ENCODE measurements around the gene CTPS2. TPM values are rescaled to one million over a fixed set of nuclear protein-coding genes. Genes with fewer than 3 reads are reported as not detected.

The CTPS2 gene
- total RNA-seq, 1 experiment from 2014 or later = 9.6 TPM

DNA sequence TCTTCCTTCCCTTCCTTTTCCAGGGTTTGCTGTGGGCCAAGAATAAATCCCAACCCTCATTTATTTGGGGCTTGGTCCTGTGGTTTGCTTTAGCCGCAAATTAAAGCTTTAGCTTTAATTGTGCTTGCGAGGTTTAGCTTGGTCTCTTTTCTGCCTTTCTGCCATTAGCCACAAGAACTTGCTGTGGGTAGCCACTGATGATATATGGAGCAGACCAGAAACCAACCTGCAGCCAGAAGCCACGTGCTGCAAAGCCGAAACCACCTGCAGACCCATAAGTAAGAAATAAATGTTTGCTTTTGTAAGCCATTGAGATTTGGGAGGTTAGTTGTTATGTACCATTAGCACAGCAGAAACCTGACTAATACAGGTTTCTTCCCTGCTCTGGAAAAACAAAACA lies 152.3 kb downstream of the CTPS2 start:
- Histone ChIP-seq H4K20me1 (ENCODE audit: insufficient read depth) (no peaks in the 10 kb centered on the region), H3K9me3 (ENCODE audit: control insufficient read depth in 1 of 2, insufficient read depth in 1 of 2, low read depth in 1 of 2, low read length in 2 of 2) (no peaks in the 10 kb centered on the region), H3K4me1 (ENCODE audit: control insufficient read depth in 1 of 2, insufficient read depth in 2 of 2, low read length in 2 of 2) (no peaks in the 10 kb centered on the region), H3K36me3 (ENCODE audit: control insufficient read depth in 1 of 2, insufficient read depth in 2 of 2, low read length in 2 of 2) (no peaks in the 10 kb centered on the region), H3K4me2 (ENCODE audit: low read length) (no peak overlapping the region), H3K4me3 (replicated peaks in 1 of 2; ENCODE audit: low read depth in 1 of 2, low read length in 2 of 2) (no peak overlapping the region), H3K27me3 (ENCODE audit: insufficient read depth, low read length) (no peaks in the 10 kb centered on the region), H3K27ac (ENCODE audit: low read depth, low read length) (no peak overlapping the region), H3K9ac (ENCODE audit: low read length) (no peak overlapping the region), H2AFZ (ENCODE audit: low read depth, low read length, poor library complexity, severe bottlenecking) (no peak overlapping the region), H3K79me2 (ENCODE audit: insufficient read depth, low read length) (no peaks in the 10 kb centered on the region), H3K9me2 (ENCODE audit: insufficient read depth) (no peaks in the 10 kb centered on the region)
- intact Hi-C loops (cut with micrococcal nuclease) = no loop called here
- ChIA-PET POLR2A (no interaction called here), CTCF (no interaction called here), RAD21 (ENCODE audit: low non-redundant PET in 1 of 2, low total read pairs in 2 of 2, uncharacterized antibody in 2 of 2, unreplicated experiment in 2 of 2) (no interaction called here)
- no peak for ATAC-seq
- DNase-seq (ENCODE audit: low read depth, low spot score) = no peak
- BruUV-seq (replicated peaks) = no TSS peak
- TF ChIP-seq RAD21 (IDR thresholded peaks at IDR 0.05; ENCODE audit: low read depth) (no peak), EZH2phosphoT487 (IDR thresholded peaks at IDR 0.05; ENCODE audit: borderline replicate concordance) (no peak), ZFX (IDR thresholded peaks at IDR 0.05) (no peak), POLR2AphosphoS5 (IDR thresholded peaks at IDR 0.05; ENCODE audit: low read depth, low read length) (no peak), SRF (IDR thresholded peaks at IDR 0.05; ENCODE audit: low read depth) (no peak), ELF1 (IDR thresholded peaks at IDR 0.05; ENCODE audit: borderline replicate concordance, low read depth) (no peak), JUND (IDR thresholded peaks at IDR 0.05) (no peak), EZH2 (IDR thresholded peaks at IDR 0.05) (no peak), YY1 (IDR thresholded peaks at IDR 0.05; ENCODE audit: extremely low read depth, insufficient replicate concordance, low read depth, low read length) (no peak), TCF7L2 (IDR thresholded peaks at IDR 0.05; ENCODE audit: borderline replicate concordance, extremely low read depth, insufficient read depth, insufficient read length) (no peak), EGR1 (IDR thresholded peaks at IDR 0.05; ENCODE audit: low read depth) (no peak), SIN3A (IDR thresholded peaks at IDR 0.05; ENCODE audit: low read depth) (no peak), POLR2A (IDR thresholded peaks at IDR 0.05; ENCODE audit: borderline replicate concordance, extremely low read depth, insufficient read depth, insufficient read length) (no peak), CBX3 (IDR thresholded peaks at IDR 0.05; ENCODE audit: low read depth) (no peak), SP1 (IDR thresholded peaks at IDR 0.05; ENCODE audit: low read depth) (no peak)
- TF ChIP-seq, protein P1, sequence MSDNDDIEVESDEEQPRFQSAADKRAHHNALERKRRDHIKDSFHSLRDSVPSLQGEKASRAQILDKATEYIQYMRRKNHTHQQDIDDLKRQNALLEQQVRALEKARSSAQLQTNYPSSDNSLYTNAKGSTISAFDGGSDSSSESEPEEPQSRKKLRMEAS (IDR thresholded peaks at IDR 0.05) = no peak
- TF ChIP-seq, protein P2, sequence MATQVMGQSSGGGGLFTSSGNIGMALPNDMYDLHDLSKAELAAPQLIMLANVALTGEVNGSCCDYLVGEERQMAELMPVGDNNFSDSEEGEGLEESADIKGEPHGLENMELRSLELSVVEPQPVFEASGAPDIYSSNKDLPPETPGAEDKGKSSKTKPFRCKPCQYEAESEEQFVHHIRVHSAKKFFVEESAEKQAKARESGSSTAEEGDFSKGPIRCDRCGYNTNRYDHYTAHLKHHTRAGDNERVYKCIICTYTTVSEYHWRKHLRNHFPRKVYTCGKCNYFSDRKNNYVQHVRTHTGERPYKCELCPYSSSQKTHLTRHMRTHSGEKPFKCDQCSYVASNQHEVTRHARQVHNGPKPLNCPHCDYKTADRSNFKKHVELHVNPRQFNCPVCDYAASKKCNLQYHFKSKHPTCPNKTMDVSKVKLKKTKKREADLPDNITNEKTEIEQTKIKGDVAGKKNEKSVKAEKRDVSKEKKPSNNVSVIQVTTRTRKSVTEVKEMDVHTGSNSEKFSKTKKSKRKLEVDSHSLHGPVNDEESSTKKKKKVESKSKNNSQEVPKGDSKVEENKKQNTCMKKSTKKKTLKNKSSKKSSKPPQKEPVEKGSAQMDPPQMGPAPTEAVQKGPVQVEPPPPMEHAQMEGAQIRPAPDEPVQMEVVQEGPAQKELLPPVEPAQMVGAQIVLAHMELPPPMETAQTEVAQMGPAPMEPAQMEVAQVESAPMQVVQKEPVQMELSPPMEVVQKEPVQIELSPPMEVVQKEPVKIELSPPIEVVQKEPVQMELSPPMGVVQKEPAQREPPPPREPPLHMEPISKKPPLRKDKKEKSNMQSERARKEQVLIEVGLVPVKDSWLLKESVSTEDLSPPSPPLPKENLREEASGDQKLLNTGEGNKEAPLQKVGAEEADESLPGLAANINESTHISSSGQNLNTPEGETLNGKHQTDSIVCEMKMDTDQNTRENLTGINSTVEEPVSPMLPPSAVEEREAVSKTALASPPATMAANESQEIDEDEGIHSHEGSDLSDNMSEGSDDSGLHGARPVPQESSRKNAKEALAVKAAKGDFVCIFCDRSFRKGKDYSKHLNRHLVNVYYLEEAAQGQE (IDR thresholded peaks at IDR 0.05; ENCODE audit: low read depth) = no peak
- TF ChIP-seq, protein P3, sequence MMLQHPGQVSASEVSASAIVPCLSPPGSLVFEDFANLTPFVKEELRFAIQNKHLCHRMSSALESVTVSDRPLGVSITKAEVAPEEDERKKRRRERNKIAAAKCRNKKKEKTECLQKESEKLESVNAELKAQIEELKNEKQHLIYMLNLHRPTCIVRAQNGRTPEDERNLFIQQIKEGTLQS (IDR thresholded peaks at IDR 0.05) = no peak
- TF ChIP-seq, protein P4, sequence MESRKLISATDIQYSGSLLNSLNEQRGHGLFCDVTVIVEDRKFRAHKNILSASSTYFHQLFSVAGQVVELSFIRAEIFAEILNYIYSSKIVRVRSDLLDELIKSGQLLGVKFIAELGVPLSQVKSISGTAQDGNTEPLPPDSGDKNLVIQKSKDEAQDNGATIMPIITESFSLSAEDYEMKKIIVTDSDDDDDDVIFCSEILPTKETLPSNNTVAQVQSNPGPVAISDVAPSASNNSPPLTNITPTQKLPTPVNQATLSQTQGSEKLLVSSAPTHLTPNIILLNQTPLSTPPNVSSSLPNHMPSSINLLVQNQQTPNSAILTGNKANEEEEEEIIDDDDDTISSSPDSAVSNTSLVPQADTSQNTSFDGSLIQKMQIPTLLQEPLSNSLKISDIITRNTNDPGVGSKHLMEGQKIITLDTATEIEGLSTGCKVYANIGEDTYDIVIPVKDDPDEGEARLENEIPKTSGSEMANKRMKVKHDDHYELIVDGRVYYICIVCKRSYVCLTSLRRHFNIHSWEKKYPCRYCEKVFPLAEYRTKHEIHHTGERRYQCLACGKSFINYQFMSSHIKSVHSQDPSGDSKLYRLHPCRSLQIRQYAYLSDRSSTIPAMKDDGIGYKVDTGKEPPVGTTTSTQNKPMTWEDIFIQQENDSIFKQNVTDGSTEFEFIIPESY (IDR thresholded peaks at IDR 0.05; ENCODE audit: extremely low read depth, insufficient replicate concordance, low read length) = no peak
- TF ChIP-seq, protein P5, sequence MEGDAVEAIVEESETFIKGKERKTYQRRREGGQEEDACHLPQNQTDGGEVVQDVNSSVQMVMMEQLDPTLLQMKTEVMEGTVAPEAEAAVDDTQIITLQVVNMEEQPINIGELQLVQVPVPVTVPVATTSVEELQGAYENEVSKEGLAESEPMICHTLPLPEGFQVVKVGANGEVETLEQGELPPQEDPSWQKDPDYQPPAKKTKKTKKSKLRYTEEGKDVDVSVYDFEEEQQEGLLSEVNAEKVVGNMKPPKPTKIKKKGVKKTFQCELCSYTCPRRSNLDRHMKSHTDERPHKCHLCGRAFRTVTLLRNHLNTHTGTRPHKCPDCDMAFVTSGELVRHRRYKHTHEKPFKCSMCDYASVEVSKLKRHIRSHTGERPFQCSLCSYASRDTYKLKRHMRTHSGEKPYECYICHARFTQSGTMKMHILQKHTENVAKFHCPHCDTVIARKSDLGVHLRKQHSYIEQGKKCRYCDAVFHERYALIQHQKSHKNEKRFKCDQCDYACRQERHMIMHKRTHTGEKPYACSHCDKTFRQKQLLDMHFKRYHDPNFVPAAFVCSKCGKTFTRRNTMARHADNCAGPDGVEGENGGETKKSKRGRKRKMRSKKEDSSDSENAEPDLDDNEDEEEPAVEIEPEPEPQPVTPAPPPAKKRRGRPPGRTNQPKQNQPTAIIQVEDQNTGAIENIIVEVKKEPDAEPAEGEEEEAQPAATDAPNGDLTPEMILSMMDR (IDR thresholded peaks at IDR 0.05 in 2 of 3, conservative IDR thresholded peaks at IDR 0.05 in 1 of 3; ENCODE audit: borderline replicate concordance in 1 of 3, insufficient read depth in 1 of 3, low read depth in 2 of 3, low read length in 2 of 3) = no peak

Measured in HCT116 (cell line).